ENCODE results near the gene KAT6B.
"Not testable (repeated sequence)": the region's sequence is repeated elsewhere in the genome, so short reads cannot be mapped to it uniquely, and the experiment has no call there.

KAT6B gene

DNA sequence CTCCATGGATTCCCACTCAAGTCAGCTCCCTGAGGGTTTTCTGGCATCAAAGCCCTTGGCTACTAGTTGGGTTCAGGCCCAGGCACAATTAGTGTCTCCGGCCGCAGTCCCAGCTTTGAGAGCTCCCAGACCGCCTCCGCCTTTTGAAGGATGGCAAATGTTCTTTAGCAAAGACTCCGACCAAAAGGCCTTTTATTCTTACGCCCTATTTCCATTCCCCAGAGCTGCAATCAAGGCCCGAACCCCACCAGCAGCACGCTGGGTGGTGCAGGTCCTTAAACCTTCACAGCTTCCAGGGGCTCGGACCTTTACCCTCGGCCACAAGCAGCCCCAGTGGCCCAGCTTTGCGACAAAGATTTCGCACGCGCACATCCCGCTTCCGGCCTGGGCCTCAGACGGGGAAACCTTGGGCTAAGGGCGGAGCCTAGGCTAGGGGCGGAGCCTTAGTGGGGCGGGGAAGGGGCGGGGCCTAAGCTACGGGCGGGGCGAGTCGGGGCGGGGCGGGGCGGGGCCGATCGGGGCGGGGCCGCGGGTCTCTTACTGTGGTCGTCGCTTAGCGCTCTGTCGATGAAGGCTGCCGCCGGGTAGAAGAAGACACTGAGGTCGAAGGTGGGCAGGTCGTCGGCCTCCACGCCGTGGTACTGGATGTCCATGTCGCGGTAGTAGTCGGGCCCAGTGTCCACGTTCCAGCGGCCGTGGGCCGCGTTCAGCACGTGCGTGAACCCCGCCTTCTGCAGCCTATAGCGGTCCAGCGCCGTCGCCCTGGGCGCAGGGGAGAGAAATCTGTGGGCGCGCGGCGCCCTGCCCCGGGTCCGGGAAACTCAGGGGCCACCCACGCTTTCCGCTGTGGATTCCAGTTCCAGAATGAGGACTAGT lies 217.1 kb downstream of the KAT6B start:
- peak; percentile 25 to 50 for DNase-seq

DNA sequence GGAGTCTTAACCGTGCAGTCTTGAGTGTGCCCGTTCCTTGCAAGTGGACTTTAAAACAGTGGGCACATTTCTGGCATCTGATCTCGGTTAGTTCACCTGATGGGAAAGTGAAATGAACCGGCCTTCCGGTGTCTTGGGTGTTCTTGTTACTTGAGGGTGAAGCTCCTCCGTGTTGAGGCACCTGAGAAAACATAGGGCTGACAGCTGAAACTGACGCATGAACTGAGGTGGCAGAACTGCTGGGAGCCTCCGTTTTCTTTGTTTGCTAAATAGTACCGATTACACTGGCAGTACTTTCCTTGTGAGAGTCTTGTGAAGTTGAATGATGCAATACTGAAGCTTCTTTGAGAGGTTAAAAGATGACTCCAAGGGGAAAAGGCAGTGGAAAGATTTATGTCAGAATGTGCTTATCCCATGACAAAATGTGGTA lies 222.3 kb downstream of the KAT6B start:
- DNase-seq, result no peak

DNA sequence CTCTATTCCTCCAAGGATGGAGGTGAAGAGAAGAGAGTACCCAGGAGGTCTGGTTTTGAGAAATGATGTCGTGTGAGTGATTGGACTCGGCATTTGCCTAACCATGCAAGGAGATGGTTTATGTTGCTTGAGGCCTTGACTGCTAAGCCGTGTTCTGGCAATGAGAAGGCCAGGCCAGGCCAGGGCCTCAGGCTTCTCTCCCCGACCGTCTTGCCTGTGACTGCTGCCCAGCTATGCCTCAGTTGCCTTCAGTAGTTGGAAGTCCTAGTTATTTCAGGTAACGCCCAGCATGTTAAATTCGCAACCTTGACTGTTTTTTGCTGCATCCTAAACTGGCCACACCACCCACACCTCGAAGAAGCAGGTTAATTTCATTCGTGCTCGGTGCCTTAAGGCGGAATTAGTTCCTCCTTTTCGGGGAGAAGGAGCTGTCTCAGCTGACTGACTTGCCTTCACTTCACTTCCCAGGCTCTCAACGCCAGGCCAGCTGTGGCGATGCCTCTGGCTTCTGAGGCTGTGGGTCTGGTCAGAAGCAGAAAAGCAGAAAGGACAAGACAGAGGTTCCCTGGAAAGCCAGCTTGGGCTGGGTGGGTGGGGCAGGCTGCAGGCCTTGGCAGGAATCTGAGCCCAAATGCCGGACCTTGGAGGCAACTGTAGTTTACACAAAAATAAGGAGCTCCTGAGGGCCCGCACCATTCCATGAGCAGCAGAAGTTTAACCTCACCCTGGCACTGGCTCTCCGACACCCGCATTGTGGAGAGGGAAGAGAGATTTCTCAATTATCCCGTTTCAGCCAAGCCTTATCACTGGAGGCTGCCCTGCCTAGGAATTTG lies 223.1 kb downstream of the KAT6B start:
- DNase-seq, result no peak

DNA sequence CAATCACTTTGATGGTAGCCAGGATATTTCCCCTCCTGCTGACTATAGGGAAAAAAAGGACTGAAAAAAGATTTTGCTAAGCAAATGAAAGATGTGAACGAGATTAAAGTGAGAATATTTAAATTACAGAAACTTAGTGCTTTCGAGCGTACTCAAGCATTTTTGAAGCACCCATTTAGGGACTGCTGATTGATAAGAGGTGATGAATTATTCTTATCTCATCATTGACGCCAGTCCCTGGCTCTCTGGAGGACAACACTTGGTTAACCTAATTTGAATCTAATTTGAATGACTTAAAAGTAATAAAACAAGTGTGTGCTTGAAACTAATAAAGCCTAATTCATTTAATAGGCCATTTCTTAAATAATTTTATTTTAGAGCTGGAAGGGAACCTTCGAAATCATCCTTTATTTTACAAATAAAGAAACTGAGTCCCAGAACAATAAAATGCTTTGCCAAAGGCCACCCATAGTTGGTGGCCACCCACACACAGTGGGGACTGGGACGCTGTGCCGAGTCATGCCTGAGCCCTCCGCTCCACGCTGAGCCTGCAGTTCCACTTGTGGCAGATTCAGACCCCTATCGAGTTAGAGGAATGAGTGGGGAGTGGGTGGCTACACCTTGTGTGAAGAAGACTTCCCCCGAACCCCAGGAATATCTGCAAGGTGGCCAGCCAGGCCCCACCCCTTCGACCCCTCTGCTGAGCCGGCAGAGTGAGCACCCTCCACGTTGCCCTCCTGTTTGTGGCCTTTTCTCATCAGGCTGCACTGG lies 223.9 kb downstream of the KAT6B start:
- no peak for DNase-seq

DNA sequence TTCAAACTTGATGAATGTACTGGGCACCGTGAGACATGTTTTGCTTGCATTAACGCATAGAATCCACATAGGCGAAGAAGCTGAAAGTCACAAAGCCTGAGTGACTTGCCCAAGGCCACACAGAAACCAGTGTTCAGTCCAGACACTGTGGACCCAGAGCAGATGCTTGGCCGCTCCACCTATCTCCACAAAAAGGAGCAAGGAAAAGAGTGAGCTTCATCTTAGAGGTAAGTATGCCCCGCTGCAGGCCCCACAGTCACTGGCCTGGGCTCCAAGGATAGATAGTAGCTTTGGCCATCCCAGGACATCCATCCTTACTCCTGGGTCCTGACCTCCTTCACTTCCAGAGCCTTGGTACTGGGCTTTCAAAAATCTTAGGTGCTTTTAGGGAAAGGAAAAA lies 224.9 kb downstream of the KAT6B start:
- no peak for DNase-seq

DNA sequence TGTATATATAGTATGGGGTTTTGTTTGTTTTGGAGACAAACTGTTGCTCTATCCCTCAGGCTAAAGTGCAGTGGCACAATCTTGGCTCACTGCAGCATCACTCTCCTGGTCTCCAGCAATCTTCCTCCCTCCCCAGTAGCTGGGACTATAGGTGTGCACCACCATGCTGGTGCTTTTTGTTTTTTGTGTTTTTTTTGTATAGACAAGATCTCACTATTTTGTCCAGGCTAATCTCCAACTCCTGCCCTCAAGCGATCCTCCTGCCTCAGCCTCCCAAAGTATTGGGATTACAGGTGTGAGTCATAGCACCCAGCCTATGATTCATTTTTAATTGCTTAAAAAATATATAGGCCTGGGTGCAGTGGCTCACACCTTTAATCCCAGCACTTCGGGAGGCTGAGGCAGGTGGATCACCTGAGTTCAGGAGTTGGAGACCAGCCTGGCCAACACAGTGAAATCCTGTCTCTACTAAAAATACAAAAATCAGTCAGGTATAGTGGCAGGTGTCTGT lies 229.6 kb downstream of the KAT6B start:
- not testable (repeated sequence) for DNase-seq

DNA sequence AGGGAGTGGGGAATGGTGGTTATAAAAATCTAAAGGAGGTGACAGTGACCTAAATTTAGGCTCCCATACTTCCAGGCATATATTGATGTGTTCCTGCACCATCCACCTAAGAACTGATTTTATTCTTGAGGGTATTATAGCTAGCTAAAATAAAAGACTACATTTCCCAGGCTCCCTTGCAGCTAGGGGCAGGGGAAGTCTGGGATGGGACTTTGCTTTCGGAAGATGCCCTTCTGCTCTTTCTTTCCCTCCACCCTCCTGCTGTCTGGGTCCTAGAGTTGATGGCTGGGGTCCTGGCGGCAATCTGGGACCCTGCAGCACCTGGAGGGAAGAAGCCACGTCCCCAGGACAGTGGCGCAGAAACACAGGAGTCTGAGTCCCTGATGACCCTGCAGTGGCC lies 231.3 kb downstream of the KAT6B start:
- DNase-seq, result no peak

GRCh38 chr10:75058161-75058560 lies 231.8 kb downstream of the KAT6B start:
- no peak for DNase-seq

DNA sequence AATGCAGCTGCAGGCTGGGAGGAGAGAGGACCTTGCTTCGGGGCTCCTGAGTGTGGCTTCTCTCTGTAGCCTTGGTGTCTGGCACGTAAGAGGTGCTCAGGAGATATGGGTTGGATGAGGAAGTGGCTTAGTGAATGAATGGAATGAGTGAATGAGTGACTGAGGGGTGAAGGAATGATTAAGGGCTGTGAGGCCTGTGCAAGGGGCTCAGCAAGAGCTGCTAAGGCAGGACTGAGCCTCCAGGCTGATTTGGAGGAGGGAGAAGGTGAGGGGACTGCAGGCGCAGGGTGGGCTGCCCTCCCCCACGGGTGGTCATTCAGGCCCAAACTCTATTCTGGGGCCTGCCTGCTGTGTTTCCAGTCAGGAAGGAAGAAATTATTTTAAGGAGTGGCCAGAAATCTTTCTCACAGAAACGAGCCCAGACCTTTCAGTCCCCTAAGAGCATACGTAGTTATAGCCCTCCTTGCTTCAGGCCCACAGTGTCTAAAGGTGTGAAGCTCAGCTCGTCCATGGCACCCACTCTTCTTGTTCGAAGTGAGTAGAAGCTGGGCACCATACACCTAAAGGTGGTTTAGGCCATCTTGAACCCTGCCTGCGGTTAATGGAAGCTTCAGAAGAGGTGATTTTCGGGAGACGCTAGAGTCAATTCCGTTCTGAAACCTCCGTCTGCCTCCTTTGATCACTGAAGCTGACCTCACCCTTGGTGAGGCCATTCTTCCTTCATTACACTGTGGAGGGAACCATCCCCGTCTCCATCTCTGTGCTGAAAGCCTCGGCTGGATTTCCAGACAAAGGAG lies 235.5 kb downstream of the KAT6B start:
- no peak for DNase-seq

GRCh38 chr10:75062506-75063299 lies 236.3 kb downstream of the KAT6B start:
- no peak for DNase-seq

- no peak for DNase-seq
These were observed 237.2 kb downstream of the KAT6B start for GRCh38 chr10:75063461-75064230.

DNA sequence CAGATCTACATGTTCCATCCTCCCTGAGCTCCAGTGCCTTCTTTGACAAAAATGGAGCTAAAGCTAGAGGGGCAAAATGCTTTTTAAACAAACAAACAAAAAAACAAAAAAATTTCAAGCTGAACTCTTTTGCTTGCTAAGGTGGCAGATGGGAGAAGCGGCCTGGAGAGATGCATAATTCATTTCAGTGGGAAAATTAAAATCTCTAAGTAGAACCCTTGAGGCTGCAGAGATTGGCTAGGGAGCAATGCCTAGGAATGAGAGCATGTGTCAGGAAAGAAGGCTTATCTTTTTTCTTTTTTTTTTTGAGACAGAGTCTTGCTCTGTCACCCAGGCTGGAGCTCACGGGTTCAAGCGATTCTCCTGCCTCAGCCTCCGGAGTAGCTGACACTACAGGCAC lies 238.7 kb downstream of the KAT6B start:
- no peak for DNase-seq

- DNase-seq, result no peak
These were observed 239.9 kb downstream of the KAT6B start for GRCh38 chr10:75066271-75066670.

- no peak for DNase-seq
These were observed 240.9 kb downstream of the KAT6B start for GRCh38 chr10:75067272-75067671.

DNA sequence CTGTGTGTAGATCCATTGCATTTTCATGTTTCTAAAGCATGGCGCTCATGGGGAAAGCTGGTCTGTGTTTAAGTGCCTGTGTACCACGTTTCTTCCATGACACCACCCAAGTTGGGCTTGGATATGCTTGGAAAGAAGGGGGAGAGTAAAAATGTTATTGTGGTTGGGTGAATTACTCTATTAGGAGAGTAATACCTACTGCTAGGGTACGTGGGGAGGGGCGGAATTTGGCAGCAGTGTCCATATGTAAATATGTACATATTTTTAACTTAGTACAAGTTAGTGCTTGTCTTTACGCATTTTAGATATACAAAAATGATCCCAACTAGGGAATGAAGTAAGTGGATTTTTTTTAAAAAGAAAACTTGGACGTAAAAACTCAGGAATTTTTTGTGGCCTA lies 242.1 kb downstream of the KAT6B start:
- DNase-seq, result no peak

GRCh38 chr10:75070476-75070875 lies 244.1 kb downstream of the KAT6B start:
- no peak for DNase-seq

- DNase-seq, result no peak
These were observed 244.6 kb downstream of the KAT6B start for GRCh38 chr10:75070961-75071428.

- no peak for DNase-seq
These were observed 245.4 kb downstream of the KAT6B start for GRCh38 chr10:75071756-75072155.

DNA sequence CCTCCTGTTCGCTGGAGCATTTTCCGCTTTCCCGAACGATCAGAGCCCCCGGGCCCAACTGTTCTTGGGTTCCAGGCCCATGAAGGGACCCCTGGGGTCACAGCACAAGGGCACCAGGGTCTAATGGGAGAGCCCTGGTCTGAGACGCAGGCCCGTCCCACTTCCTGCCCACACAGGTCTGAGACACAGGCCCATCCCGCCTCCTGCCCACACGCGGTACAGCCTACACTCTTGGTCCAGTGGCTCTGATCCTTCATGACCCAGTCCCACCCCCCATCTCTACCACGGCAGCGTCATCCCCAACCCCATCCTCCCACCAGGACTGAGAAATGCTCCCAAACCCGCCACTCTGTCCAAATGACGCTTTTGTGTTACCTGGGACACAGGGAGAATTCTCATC lies 246.3 kb downstream of the KAT6B start:
- DNase-seq, result no peak

DNA sequence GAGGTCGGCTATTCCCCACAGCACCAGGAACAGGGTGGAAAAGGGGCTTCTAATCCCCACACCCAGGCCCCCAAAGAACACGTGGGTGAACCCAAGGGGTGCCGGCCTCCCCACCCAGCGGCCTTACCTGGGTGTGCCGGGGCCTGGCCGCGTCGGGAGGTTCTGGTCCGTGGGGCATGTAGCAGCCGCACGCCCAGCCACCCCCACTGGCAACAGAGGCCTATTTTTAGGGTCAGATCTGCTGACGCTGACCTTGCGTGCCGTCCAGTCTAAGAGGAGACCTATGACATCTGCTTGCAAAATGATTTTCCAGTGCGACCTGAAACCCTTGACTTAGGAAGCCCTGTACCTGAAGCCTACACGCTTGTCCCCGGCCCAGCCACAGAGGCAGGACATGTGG lies 247.0 kb downstream of the KAT6B start:
- no peak for DNase-seq
